Stimulated activated CD4-positive, alpha-beta T cell treated with anti-CD3 and anti-CD28 coated beads, Interleukin-1b, Interleukin-23, amount 100 ng/mL, for 4 hours (primary cell): Measurements from ENCODE around the gene ARGFX.
"Not testable (repeated sequence)": the region's sequence is repeated elsewhere in the genome, so short reads cannot be mapped to it uniquely, and the experiment has no call there.

Experiments
- DNase-seq, 2 donors: peaks; one replicate each; pipeline ENCODE4 v3.0.0-alpha.2; 2020; ENCODE audit warnings: low read depth in 2 of 2

Gene ARGFX

GRCh38 chr3:121599900-121600299 is 32.2 kb downstream of the ARGFX start:
- not testable (repeated sequence) for DNase-seq

- no peak for DNase-seq
These were observed 33.6 kb downstream of the ARGFX start for GRCh38 chr3:121601212-121601812.

GRCh38 chr3:121604759-121605158 is 37.0 kb downstream of the ARGFX start:
- no peak for DNase-seq

GRCh38 chr3:121606106-121606505 is 38.4 kb downstream of the ARGFX start:
- no peak for DNase-seq
